B cell (primary cell): Measurements from ENCODE around the gene U2AF2. TPM values are rescaled to one million over a fixed set of nuclear protein-coding genes. Genes with fewer than 3 reads are reported as not detected.

Source experiments
- ATAC-seq: fragments of 200-7000 bp; cut with Tn5 transposase; one replicate; pipeline ENCODE4 v1.10.0; 2021; ENCODE audit warnings: low read depth, mild to moderate bottlenecking, moderate number of reproducible peaks, moderate library complexity
- CTCF ChIA-PET: fragments of 350-600 bp; sonication (Branson Sonifier 250); formaldehyde crosslinking; loops from one replicate; lab custom pipeline; 2021; ENCODE audit warnings: antibody characterized with exemption, inconsistent platforms; lab: Charles Lee
- POLR2A ChIA-PET: fragments of 350-600 bp; sonication (Branson Sonifier 250); formaldehyde crosslinking; loops from one replicate; lab custom pipeline; 2021; ENCODE audit warnings: antibody characterized with exemption; lab: Charles Lee
- DNase-seq: peaks from one replicate; pipeline ENCODE4 v3.0.0; 2013
- H2AFZ ChIP-seq: 2 replicates; pipeline ENCODE4 v1.6.1; 2012; ENCODE audit warnings: mild to moderate bottlenecking, low read depth, low read length; ENCODE audit not compliant: insufficient read depth, poor library complexity, severe bottlenecking
- H3K27ac ChIP-seq, 2 donors: 1 replicate in 1 of 2; 2 replicates in 1 of 2; pipeline ENCODE4 v1.5.1; 2012 to 2013; ENCODE audit warnings: low read length in 2 of 2, mild to moderate bottlenecking in 2 of 2, moderate library complexity in 1 of 2
- H3K27me3 ChIP-seq, 4 experiments: fragments of 200-600 bp in 1 of 4; sonication (generic) in 1 of 4; replicated peaks in 1 of 4; 1 replicate in 2 of 4; 2 replicates in 2 of 4; pipeline versions ENCODE4 v1.6.1 to v1.7.0; 2013 to 2016; ENCODE audit warnings: low read length in 3 of 4, mild to moderate bottlenecking in 2 of 4, mixed read lengths in 1 of 4, moderate library complexity in 1 of 4; ENCODE audit not compliant: insufficient read depth in 4 of 4, control insufficient read depth in 3 of 4; ENCODE audit errors: control extremely low read depth in 1 of 4
- H3K36me3 ChIP-seq, 2 experiments: replicated peaks in 1 of 2; 1 replicate in 1 of 2; 2 replicates in 1 of 2; pipeline versions ENCODE4 v1.6.1 to v1.7.1; 2013; ENCODE audit warnings: low read length in 1 of 2; ENCODE audit not compliant: insufficient read depth in 2 of 2, control insufficient read depth in 1 of 2; ENCODE audit errors: control extremely low read depth in 1 of 2, extremely low read depth in 1 of 2
- H3K4me1 ChIP-seq, 2 donors: fragments of 200-600 bp in 1 of 2; sonication (generic) in 1 of 2; 1 replicate in 1 of 2; 2 replicates in 1 of 2; pipeline versions ENCODE4 v1.5.1 to v1.6.1; 2013 to 2017; ENCODE audit warnings: low read length in 2 of 2; ENCODE audit not compliant: control insufficient read depth in 2 of 2, insufficient read depth in 2 of 2
- H3K4me2 ChIP-seq: replicated peaks from 2 replicates; pipeline ENCODE3; 2012; ENCODE audit warnings: mild to moderate bottlenecking, low read depth, low read length; ENCODE audit not compliant: poor library complexity, severe bottlenecking
- H3K4me3 ChIP-seq, 5 experiments: fragments of 200-600 bp in 1 of 5; sonication (generic) in 1 of 5; 1 replicate in 3 of 5; 2 replicates in 2 of 5; pipeline versions ENCODE4 v1.5.1 to v1.7.0; 2011 to 2016; ENCODE audit warnings: low read length in 4 of 5, mild to moderate bottlenecking in 4 of 5, low read depth in 2 of 5, control low read depth in 1 of 5, moderate library complexity in 1 of 5; ENCODE audit not compliant: insufficient read depth in 1 of 5; ENCODE audit errors: control extremely low read depth in 1 of 5, extremely low read depth in 1 of 5
- H3K79me2 ChIP-seq: fragments of 200-600 bp; sonication (generic); one replicate; pipeline ENCODE4 v1.6.0; 2016; ENCODE audit warnings: low read length; ENCODE audit not compliant: control insufficient read depth, insufficient read depth
- H3K9ac ChIP-seq: fragments of 200-600 bp; sonication (generic); 2 replicates; pipeline ENCODE4 v1.6.1; 2017; ENCODE audit warnings: mild to moderate bottlenecking, low read length, moderate library complexity
- H3K9me3 ChIP-seq, 3 donors: one replicate each; pipeline versions ENCODE4 v1.6.1 to v1.7.1; 2013; ENCODE audit warnings: low read length in 2 of 3; ENCODE audit not compliant: control insufficient read depth in 2 of 3, insufficient read depth in 1 of 3; ENCODE audit errors: control extremely low read depth in 1 of 3
- H4K20me1 ChIP-seq: 2 replicates; pipeline ENCODE4 v1.6.0; 2012; ENCODE audit warnings: mild to moderate bottlenecking, low read length; ENCODE audit not compliant: insufficient read depth, control insufficient read depth, poor library complexity, severe bottlenecking
- H3K27ac Mint-ChIP-seq: one replicate; pipeline ENCODE4 v1.8.0; 2021; ENCODE audit warnings: mixed read lengths
- H3K27me3 Mint-ChIP-seq: one replicate; pipeline ENCODE4 v1.8.0; 2021; ENCODE audit warnings: mixed read lengths
- H3K4me1 Mint-ChIP-seq: one replicate; pipeline ENCODE4 v1.8.0; 2021; ENCODE audit warnings: mixed read lengths
- H3K4me3 Mint-ChIP-seq: one replicate; pipeline ENCODE4 v1.8.0; 2021; ENCODE audit warnings: mixed read lengths
- H3K9me3 Mint-ChIP-seq: one replicate; pipeline ENCODE4 v1.8.0; 2022; ENCODE audit warnings: mixed read lengths; ENCODE audit not compliant: insufficient read depth
- CTCF ChIP-seq: fragments of 200-600 bp; IDR thresholded peaks from one replicate; pipeline ENCODE4 v1.8.0; 2022; ENCODE audit warnings: antibody characterized with exemption, mild to moderate bottlenecking
- EZH2 ChIP-seq: IDR thresholded peaks from 2 replicates; pipeline ENCODE4 v1.6.1; 2012; ENCODE audit warnings: borderline replicate concordance, low read depth, mild to moderate bottlenecking, moderate library complexity, low read length; ENCODE audit not compliant: insufficient read depth, poor library complexity, severe bottlenecking
- WGBS: methylation state at CpG from one replicate; pipeline ENCODE4 v1.1.5; 2013; ENCODE audit warnings: missing lambda C conversion rate; ENCODE audit not compliant: insufficient coverage; 5-methylcytosine and 5-hydroxymethylcytosine counted together
- intact Hi-C: fragments of 100-400 bp; cut with micrococcal nuclease; formaldehyde crosslinking; loops from one replicate; pipeline ENCODE4 v1.10.0; 2022
- polyA plus RNA-seq: library from polyadenylated mRNA; depleted of rRNA; stranded (reverse); fragments of >200 nt; gene quantifications from 2 replicates; pipeline ENCODE4 v1.2.3, GENCODE V29; 2012
- total RNA-seq, 2 donors: library from RNA; stranded (reverse); fragments of 120-200 nt in 1 of 2; gene quantifications; 1 replicate in 1 of 2; 2 replicates in 1 of 2; pipeline versions ENCODE4 v1.2.3 to v1.2.4, GENCODE V29; 2013 to 2022

Gene U2AF2
- total and polyA plus RNA-seq, 2 donors (not counting 1 experiment from before 2014, with no cell fraction given) = 275 to 300 TPM

DNA sequence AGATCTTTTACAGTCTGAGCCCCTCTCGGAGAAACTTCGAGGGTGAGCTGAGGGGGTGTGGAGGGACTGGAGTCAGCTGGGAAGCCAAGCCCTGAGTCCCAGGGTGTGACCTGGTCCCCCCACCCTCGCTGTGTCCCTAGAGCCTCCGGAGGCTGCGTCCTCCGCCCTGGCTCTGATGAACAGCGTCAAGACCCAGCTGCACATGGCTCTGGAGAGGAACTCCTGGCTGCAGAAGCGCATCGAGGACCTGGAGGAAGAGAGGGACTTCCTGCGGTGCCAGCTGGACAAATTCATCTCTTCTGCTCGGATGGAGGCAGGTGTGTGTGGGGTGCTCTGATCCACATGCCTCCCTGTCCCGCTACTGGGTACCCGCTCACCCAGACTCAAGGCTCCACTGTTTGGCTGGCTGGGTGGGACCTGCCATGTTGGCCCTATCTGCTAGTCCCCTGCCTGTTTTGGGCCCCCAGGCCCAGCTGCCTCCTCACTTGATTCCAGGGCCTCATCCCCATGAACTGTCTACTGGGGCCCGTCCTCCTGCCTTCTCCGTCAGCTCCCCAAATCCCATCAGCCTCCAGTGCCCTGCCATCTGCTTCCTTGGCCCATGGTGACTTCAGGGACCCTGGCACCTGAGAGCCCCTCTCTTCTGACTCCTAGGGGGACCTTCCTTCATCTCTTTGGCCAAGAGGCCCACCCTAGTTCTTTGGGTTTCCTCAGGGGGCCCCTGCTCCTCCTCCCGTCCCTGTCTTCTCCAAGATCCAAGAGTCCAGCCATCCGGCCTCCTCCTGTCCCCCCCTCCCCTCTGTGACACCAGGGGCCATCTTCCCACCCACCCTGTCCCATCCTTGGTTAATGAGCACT lies 5.3 kb upstream of the U2AF2 start:
- Mint-ChIP-seq H3K4me1 (peaks cover 50% of the 10 kb centered on the region), H3K4me3 (peak overlapping the region; percentile 83), H3K27ac (peak overlapping the region; percentile 86), H3K9me3 (no peaks in the 10 kb centered on the region), H3K27me3 (no peaks in the 10 kb centered on the region)
- H3K9ac ChIP-seq = peak overlapping the region; percentile 85
- peak overlapping the region in 4 of 5 experiments; percentile 79 to 96 (median 92) for H3K4me3 ChIP-seq
- TF ChIP-seq CTCF (no peak), EZH2 (no peak)
- no peaks in the 10 kb centered on the region for H3K27me3 ChIP-seq
- H3K4me1 ChIP-seq = peaks cover 32 to 47% of the 10 kb centered on the region in 2 donors
- peak overlapping the region; percentile 84 for H2AFZ ChIP-seq
- ATAC-seq = no peak
- no peak for DNase-seq
- H4K20me1 ChIP-seq = peaks cover 10% of the 10 kb centered on the region
- intact Hi-C loops = no loop called here
- H3K36me3 ChIP-seq = peaks cover 0 to 36% of the 10 kb centered on the region in 2 experiments
- POLR2A ChIA-PET = interaction anchor here (0.6 to 2.0 kb wide), 8 partner anchors 10 to 188 kb away, joined by 3 to 8 read pairs (median 4); partner anchors contain the start of genes ISOC2 and ZNF784
- H3K27ac ChIP-seq = peak overlapping the region; percentile 65 to 79
- peaks cover 39% of the 10 kb centered on the region for H3K79me2 ChIP-seq
- WGBS = 67% methylated on average over 16 of the region's 17 CpGs
- no peaks in the 10 kb centered on the region for H3K9me3 ChIP-seq
- CTCF ChIA-PET = interaction anchor here (7.2 kb wide), 1 partner anchor 14 kb away, joined by 131 read pairs; no protein-coding TSS in a partner anchor
- H3K4me2 ChIP-seq = peak overlapping the region; percentile 86

DNA sequence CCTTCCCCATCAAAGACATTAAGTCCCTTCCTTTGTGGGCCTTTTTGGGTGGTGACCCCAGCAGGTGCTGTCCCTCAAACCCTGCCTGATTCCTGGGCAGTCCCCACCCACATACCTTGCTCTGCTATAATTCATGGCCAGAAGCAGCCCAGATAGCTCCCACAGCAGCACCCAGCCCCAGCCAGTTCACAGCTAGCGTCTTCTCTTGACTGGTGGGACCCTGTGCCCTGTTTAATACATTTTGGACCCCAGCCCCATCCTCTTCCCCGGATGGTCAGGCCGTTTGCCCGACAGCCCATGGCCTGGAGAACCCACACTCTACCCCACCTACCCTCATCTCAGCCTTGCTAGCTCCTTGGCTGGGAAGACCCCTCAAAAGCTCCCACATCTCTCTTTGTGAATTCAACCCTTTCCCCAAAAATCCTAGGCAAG lies 4.7 kb upstream of the U2AF2 start:
- peaks cover 25 to 41% of the 10 kb centered on the region in 2 donors for H3K4me1 ChIP-seq
- DNase-seq = no peak
- Mint-ChIP-seq H3K27me3 (no peaks in the 10 kb centered on the region), H3K4me1 (peaks cover 45% of the 10 kb centered on the region), H3K9me3 (no peaks in the 10 kb centered on the region), H3K27ac (peak overlapping the region; percentile 86), H3K4me3 (peak overlapping the region; percentile 59)
- no peak overlapping the region for H3K9ac ChIP-seq
- peaks cover 33% of the 10 kb centered on the region for H3K79me2 ChIP-seq
- intact Hi-C loops = no loop called here
- H3K4me2 ChIP-seq = peak overlapping the region; percentile 86
- WGBS = 88% methylated on average over 4 of the region's 4 CpGs
- no peaks in the 10 kb centered on the region for H3K27me3 ChIP-seq
- peaks cover 4% of the 10 kb centered on the region for H4K20me1 ChIP-seq
- peaks cover 0 to 30% of the 10 kb centered on the region in 2 experiments for H3K36me3 ChIP-seq
- CTCF ChIA-PET = interaction anchor here (7.2 kb wide), 1 partner anchor 15 kb away, joined by 131 read pairs; no protein-coding TSS in a partner anchor
- POLR2A ChIA-PET = interaction anchor here (0.6 to 2.0 kb wide), 4 partner anchors 17 to 161 kb away, joined by 3 to 8 read pairs (median 6); partner anchors contain the start of gene ZNF784
- no peak for ATAC-seq
- no peak overlapping the region for H3K27ac ChIP-seq
- no peak overlapping the region for H3K4me3 ChIP-seq
- H2AFZ ChIP-seq = no peak overlapping the region
- no peaks in the 10 kb centered on the region for H3K9me3 ChIP-seq
- TF ChIP-seq EZH2 (no peak), CTCF (no peak)
